Measurements from ENCODE around the gene HOXD8.

DNA sequence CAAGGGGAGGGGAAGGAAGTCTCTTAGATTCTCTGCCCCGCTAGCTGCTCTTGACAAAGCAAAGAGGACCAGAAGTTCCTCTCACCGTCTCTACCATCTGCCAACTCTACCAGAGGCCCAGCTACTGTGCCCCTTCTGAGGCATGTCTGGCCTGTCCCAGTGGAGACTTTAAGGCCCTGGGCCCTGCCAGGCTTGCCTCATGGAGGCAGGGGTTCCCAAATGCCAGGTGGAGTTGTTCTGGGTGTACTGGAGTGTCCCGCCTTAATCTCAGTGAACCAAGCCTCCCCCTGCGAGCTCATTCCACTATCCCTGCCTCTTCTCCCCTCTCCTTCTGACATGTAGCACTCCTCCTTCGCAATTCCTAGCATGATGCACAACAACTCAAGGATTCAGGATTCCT lies 27.7 kb upstream of the HOXD8 start:
- TF ChIP-seq EZH2phosphoT487 (IDR thresholded peaks at IDR 0.05; ENCODE audit: insufficient read depth, low read depth) (no peak), EZH2 (IDR thresholded peaks at IDR 0.05; ENCODE audit: insufficient read depth, poor library complexity, severe bottlenecking) (no peak)
